ENCODE measurements around the gene HNRNPF. TPM values are rescaled to one million over a fixed set of nuclear protein-coding genes. Genes with fewer than 3 reads are reported as not detected.
A peak's percentile ranks its signal among the peaks of the same experiment; 100 is the strongest.

HNRNPF gene
- total RNA-seq, 1 donor from 2014 or later: 80.8 TPM

DNA sequence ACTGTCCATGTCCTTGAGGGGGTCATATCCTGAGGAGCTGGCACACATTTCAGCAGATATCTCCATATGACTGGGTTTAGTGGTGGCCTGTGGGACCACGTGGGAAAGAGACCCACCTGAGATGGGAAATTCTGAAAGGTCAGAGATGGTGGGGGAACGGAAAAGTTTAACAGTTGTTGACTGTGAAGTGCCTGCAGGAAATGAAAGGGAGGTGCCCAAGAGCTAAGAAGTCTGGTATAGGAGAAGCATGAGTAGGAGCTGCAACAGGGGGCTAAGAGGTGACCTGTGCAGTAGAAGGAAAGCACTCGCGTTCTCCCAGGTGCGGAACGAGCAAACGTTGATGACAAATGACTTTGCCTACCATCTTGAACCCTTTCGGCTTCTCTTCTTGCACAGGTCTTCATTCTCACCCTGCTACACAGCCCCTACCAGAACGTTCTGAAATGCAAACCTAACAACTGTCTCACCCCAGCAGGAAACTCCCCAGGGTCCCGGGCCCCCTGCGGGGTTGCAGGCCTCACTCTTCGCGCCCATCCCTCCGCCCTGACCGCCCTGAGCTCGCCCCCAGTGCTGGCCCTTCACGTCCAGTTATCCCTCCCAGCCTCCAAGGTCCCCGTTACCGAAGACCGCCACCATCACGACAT, 47.3 kb downstream of the HNRNPF start:
- intact Hi-C loops (cut with DNase I): loop anchor here (5.0 kb wide), 1 partner anchor 36 kb away; no protein-coding TSS in a partner anchor
- DNase-seq (ENCODE audit: low spot score): no peak

DNA sequence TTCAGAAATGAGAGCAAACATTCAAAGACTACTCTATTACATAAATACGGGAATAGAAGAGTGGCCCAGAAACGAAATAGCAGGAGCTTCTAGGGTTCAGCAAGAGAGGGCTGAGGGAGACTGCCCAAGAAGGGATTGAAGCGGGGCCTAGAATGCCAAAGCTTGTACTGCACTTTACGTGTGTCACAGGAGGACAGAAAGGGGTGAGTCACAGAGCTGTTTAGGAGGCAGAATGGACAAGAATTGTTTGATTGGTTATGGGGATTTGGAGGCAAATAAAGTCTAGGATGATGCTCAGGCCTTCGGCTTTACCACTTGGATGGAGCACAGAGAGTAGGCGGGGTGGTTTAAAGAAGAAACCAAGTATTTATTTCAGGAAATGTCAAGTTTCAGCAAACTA, 48.9 kb downstream of the HNRNPF start:
- intact Hi-C loops (cut with DNase I): loop anchor here (5.0 kb wide), 1 partner anchor 37 kb away; no protein-coding TSS in a partner anchor
- no peak for DNase-seq (ENCODE audit: low spot score)

DNA sequence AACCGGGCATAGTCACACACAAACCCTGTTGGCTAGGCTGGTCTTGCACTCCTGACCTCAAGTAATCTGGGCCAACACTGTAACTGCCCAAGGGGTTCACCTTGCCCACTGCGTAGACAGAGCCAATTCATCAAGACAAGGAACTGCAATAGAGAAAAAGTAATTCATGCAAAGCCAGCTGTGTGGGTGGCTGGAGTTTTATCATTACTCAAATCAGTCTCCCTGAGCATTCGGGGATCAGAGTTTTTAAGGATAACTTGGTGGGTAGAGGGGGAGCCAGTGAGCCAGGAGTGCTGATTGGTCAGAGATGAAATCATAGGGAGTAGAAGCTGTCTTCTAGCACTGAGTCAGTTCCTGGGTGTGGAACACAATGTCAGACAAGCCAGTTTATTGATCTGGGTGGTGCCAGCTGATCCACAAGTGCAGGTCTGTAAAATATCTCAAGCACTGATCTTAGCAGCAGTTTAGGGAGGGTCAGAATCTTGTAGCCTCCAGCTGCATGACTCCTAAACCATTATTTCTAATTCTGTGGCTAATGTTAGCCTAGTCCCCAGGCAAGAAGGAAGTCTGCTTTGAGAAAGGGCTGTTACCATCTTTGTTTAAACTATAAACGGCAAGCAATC, 53.1 kb downstream of the HNRNPF start:
- intact Hi-C loops (cut with DNase I): no loop called here
- DNase-seq (ENCODE audit: low spot score): no peak

DNA sequence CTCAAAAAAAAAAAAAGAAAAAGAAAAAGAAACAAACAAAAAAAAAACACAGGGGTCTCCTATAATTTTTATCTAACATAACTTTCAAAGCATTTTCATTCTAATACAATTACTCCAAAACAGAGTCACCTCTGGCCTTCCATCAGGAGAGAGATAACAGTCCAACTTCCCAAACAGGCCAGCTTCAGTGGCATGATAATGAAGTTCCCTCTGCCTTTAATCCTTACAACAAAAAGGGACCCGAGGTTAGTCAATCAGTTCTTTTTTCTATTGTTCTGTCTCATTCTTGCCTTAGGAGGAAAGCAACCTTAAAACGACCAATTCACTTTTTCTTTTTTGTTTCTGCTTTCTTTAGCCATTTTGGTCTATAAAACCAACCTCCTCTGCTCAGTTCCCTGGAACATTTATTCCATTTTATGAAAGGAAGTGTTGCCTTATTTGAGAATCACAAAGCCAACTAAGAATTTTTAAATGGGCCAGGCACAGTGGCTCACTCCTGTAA, 54.1 kb downstream of the HNRNPF start:
- intact Hi-C loops (cut with DNase I): no loop called here

DNA sequence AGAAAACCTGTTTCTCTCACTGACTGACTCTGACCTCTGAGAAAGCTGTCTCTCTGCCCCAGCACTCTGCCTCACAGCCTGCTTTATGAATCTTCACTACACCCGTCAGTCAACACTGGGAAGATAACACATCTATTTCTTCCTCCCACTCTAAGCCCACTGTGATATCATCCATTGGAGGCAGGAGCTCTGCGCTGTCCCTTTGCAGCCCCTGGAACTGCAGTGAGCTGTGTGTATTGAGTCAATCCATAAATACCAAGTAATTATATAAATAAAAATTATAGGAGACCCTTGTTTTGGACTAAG, 54.7 kb downstream of the HNRNPF start:
- no peak for DNase-seq (ENCODE audit: low spot score)
- intact Hi-C loops (cut with DNase I): no loop called here

More for the DNA sequence above, 54.1 kb downstream of the HNRNPF start:
- DNase-seq (ENCODE audit: low spot score): no peak

DNA sequence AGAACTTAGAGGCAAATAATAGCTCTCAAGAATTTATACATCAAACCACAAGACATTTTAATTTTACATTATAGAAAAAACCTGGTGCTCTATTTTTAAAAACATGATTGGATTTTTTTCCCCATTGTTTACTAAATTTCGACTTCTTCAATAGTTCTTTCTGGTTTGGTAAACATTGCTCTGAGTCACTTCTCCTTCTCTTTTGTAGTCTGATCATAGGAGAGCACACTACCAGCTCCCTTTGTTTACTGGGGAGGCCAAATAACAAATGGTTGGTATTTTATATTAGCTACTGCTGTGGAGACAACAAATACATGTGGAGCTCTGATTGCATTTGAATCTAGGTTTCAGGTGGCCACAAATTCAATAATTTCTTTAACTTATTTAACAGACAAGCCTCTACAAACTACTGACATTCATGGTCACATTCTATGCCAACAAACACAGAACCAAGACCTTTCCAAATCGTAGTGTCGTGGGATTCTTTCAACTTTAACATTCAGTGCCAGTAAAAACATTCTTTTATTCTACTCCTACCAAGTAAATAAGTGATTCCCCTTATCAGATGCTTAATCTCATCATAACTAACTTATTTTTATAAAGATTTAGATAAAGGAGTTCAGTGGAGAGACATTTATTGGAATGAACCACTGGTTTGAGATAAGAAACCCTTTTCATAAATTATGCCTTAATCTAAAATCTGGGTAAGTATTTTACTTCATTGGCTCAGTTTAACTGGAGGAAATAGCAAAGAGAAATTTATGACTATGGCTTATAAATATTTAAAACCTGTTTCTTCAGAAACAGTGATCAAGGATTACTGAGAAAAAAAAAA, 55.3 kb downstream of the HNRNPF start:
- intact Hi-C loops (cut with DNase I): no loop called here
- no peak for DNase-seq (ENCODE audit: low spot score)

DNA sequence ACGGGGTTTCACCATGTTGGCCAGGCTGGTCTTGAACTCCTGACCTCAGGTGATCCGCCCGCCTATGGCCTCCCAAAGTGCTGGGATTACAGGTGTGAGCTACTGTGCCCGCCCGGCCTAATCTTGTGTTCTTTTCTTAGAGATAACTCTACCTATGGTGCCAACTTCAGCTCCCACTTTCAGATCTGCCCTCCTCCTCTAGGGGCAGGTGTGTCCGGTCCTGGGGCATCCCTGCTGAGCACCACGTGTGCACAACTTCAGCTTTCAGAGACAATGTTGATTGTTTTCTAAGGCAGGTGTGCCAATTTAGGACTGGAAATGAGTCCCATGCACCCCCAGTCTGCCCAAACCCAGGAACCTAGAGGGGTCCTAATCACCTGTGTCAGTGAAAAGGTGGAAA, 56.0 kb downstream of the HNRNPF start:
- intact Hi-C loops (cut with DNase I): no loop called here
- no peak for DNase-seq (ENCODE audit: low spot score)

DNA sequence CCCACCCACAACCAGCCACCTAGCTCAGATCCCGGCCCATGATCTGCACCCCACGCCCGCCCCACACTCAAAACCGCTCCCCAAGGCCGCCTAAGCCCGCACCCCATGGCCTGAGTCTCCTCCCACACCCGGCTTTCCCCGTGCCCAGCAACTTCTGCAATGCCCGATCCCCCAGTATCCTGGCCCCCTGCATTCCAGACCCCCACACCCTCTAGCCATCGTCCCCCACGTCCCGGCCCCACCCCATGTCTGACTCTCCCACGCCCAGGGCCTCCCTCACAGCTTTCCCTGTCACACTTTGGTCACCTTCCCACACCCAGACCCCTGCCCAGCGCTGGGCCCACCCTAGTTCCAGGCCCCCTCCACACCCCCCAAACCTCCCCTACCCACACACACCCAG, 57.7 kb downstream of the HNRNPF start:
- intact Hi-C loops (cut with DNase I): no loop called here
- DNase-seq (ENCODE audit: low spot score): no peak

DNA sequence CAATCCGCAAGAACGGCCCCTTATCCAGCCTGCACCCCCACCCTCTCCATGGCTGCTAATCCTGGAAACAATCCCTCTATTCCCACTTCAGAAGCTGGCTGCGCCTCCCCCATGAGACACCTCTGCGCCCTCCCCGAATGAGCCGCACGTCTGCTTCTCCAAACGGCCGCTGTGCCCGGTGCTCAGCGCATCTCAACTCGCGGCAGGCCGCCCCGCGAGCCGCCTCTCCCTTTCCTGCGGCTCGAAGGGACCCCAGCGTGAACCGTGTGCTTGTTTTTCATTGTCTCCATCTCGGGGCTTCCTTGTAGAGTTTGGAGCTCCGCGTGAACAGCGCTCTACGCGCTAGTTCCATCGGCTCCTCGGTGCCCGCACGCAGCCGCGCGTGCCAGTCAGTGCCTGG, 58.3 kb downstream of the HNRNPF start:
- intact Hi-C loops (cut with DNase I): no loop called here
- no peak for DNase-seq (ENCODE audit: low spot score)

DNA sequence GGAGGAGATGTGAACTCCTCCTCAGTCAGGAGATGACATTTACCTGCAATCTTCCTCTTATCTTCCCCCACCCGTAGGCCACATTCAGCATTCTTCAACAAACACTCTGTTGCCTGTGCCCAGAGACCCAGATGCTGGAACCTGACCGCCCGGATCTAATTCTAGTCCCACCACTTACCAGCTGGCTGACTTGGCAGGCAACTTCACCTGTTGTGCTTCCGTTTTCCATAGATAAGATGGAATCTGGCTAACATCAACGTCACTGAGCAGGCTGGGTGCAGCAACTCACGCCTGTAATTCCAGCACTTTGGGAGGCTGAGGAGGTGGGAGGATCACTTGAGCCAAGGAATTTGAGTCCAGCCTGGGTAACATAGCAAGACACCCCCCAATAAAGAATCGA, 58.8 kb downstream of the HNRNPF start:
- intact Hi-C loops (cut with DNase I): no loop called here
- no peak for DNase-seq (ENCODE audit: low spot score)

DNA sequence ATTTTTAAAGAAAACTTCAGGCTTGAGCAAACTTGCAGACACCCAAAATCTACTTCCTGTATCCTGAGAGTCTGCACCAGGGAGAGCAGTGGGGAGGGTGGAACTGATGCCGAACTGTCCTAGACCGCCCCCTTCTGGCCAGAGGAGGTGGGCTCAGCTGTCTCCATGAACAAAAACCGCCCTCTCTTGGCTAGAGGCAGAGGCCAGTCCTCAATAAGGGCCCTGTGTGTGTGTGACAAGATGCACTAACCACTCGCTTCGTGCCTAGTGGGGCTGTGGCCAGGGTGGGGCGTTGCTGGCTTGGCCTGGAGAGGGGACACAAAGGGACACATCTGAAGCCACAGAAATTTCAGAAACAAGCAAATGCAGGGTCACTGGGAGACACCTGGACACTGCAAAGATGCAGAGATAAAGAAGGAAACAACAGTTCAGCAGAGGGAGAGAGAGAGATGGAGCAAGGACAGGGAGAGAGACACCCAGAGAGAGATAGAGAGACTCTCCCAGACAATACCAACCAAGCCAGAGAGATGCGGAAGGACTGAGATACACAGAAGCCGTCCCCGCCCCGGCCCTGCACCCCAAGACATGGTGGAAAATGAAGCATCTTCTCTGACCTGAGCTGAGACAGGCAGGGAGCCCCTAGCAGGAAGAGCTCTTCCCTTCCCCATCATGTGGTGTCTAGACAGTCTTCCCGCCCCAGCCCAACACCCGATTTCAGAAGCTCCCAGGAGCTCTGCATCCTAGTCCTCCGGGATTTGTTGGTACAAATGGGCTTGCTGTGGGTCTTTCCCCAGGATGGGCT, 60.3 kb downstream of the HNRNPF start:
- DNase-seq (ENCODE audit: low spot score): peak; percentile 93

DNA sequence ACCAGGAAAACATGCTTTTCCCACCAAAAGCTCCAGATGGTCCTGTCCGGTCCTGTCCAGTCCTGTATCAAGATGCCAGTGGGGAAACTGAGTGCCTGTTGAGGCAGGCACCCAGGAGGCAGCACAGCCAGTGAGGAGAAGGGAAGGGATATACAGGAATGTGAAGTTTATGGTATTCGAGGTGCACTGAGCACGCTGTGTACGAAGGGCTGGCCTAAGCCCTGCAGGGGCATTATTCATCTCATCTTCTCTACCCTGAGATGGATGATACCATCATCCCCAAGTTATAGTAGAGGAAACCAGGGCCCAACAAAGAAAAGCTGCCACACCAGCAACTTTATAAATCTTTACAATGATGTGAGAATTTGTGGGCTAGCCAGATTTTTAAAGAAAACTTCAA, 61.0 kb downstream of the HNRNPF start:
- intact Hi-C loops (cut with DNase I): loop anchor here (2.0 to 10.0 kb wide), 3 partner anchors 55 to 483 kb away; no protein-coding TSS in a partner anchor
- DNase-seq (ENCODE audit: low spot score): no peak

More for the DNA sequence above, 60.3 kb downstream of the HNRNPF start:
- intact Hi-C loops (cut with DNase I): loop anchor here (2.0 to 10.0 kb wide), 3 partner anchors 56 to 484 kb away; no protein-coding TSS in a partner anchor

DNA sequence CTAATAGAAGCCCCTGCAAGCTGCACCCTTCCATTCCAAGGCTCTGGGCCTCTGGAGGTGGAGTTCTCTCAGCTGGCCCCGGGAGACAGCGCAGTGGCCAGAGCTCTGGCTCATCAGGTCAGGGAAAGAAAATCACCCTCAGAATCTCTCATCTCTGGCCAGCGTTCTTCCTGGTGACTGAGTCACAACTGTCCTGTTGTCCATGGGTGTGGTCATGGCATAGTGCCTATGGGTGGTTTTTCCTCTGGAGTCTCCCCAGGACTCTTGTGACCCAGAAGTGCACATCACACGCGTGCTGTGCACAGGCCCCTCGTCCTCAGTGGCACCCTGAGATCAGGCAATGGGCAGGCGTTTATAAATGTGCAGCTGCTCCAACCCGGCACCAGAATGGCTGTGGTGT, 64.9 kb downstream of the HNRNPF start:
- intact Hi-C loops (cut with DNase I): loop anchor here (10.0 kb wide), 2 partner anchors 129 to 479 kb away; no protein-coding TSS in a partner anchor
- DNase-seq (ENCODE audit: low spot score): no peak

DNA sequence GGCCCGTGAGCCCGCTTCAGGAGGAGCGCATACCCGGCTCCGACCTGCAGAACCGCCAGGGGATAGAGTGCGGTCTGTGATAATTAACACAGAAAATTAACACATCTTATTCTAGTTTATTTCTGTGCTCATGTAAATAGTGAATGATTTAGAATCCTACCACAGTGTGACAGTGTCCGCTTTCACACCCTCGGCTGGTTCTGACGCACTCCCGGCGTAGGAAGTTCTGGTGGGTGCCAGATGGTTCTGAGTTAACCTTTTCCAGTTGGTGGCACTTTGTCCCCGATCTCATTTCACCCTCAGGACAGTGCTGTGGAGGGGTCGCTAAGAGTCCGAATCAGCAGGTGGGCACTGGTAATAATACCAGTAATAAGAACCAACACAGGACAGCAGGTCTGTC, 65.9 kb downstream of the HNRNPF start:
- no peak for DNase-seq (ENCODE audit: low spot score)
- intact Hi-C loops (cut with DNase I): loop anchor here (10.0 kb wide), 2 partner anchors 128 to 478 kb away; no protein-coding TSS in a partner anchor

DNA sequence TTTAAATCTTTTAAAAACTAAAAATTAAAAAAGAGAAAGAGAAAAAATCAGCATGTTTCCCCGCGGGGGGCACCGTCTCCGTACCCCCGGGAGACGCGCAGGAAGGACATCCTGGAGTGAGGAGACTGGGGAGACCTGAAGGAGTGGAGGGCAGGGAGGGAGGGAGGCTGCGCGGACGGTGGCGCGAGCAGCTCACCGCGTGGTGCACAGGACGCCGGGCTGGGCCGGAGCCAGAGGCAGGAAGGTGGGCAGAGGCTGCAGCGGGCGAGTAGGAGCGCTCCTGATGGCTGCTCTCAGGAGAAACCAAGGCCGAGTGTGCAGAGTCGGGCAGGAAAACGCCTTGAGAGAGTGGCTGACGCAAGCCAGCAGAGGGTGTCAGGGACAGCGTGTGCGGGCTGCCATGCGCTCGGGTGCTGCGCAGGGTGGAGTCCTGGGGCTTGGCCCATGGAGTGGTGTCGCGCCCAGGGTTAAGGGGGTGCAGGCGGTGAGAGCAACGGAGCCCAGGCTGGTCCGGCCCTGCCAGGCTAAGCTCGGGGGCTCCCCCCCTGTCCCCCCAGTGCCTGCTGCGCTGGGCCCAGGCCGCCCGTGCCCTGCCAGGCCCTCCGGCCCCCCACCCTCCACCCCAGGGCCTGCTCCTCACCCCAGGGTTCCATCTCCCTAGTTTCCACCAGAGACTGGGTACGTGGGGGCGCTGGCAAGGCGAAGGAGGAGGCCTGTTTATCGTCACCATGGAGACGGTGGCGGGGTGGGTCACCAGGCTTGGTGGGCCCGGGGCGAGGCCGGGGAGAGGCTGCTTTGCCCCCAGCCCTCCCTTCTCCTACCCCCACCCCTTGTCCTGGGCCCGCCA, 66.5 kb downstream of the HNRNPF start:
- intact Hi-C loops (cut with DNase I): loop anchor here (10.0 kb wide), 2 partner anchors 128 to 478 kb away; no protein-coding TSS in a partner anchor
- no peak for DNase-seq (ENCODE audit: low spot score)

DNA sequence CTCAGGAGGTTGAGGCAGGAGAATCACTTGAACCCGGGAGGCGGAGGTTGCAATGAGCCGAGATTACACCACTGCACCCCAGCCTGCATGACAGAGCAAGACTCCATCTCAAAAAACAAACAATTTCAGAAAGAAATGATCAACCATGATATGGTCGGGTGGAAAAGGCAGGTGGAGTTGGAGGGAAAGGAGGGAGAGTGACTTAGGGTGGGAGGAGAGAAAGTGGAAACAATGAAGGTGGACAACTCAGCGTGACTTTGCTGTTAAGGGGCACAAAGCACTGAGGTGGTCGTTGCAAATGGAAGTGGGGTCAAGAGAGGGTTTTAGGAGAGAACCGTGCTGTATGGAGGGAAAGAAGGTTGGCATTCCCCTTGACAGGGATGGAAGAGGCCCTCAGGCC, 67.5 kb downstream of the HNRNPF start:
- intact Hi-C loops (cut with DNase I): loop anchor here (10.0 kb wide), 2 partner anchors 127 to 477 kb away; no protein-coding TSS in a partner anchor
- DNase-seq (ENCODE audit: low spot score): no peak

DNA sequence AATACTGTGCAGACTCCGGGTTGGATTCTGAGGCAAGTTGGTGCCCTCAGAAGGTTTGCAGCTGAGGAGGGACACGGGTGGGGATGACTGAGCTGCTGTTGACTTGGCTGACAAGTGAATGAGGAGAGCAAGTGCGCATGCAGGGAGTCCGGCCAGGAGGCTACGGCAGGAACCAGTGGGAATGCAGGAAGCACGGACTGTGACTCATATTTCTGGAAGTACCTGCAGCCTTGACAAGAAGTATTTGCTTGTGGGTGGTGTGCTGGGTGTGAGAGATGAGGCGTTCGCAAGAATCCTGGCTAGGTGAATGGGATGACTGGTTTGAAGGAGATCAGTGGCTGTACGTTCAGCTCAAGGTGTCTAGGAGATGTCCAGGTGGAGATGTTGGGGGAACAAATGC, 68.4 kb downstream of the HNRNPF start:
- intact Hi-C loops (cut with DNase I): loop anchor here (10.0 kb wide), 2 partner anchors 126 to 476 kb away; no protein-coding TSS in a partner anchor
- DNase-seq (ENCODE audit: low spot score): no peak

DNA sequence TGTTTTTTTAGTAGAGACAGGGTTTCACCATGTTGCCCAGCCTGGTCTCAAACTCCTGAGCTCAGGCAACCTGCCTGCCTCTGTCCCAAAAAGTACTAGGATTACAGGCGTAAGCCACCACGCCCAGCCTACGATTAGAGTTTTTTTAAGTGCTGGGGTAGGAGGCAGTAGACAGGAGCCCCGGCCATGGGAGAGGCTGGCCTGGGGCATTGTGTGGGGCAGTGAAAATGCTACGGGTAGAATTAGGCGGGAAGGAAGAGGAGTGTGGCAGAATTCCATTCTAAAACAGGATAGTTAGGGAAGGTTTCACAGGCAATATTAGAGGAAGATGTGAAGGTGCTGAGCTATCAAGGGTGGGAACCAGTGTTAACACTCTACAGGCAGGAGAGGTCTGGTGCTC, 68.9 kb downstream of the HNRNPF start:
- DNase-seq (ENCODE audit: low spot score): no peak
- intact Hi-C loops (cut with DNase I): loop anchor here (10.0 kb wide), 2 partner anchors 125 to 475 kb away; no protein-coding TSS in a partner anchor

Data from cardiac septum (tissue), 1 donor.